HL-60/S4 (cell line): ENCODE results near the gene CFAP119.

Experiments
- in situ Hi-C: fragments of 300-500 bp; cut with MboI; formaldehyde crosslinking; loops from 2 replicates; pipeline ENCODE4 v1.14.3; 2022; ENCODE audit warnings: low sequenced_read_pairs

The CFAP119 gene

GRCh38 chr16:30741461-30741914, 20.4 kb downstream of the CFAP119 start:
- in situ Hi-C loops = no loop called here

GRCh38 chr16:30740364-30741251, 21.3 kb downstream of the CFAP119 start:
- in situ Hi-C loops = no loop called here

- in situ Hi-C loops = no loop called here
These were observed 22.6 kb downstream of the CFAP119 start for GRCh38 chr16:30738984-30739951.

GRCh38 chr16:30737794-30738648, 23.8 kb downstream of the CFAP119 start:
- in situ Hi-C loops = no loop called here

GRCh38 chr16:30736995-30737793, 24.7 kb downstream of the CFAP119 start:
- in situ Hi-C loops = no loop called here

- in situ Hi-C loops = no loop called here
These were observed 30.5 kb downstream of the CFAP119 start for GRCh38 chr16:30731411-30731810.

- in situ Hi-C loops = no loop called here
These were observed 32.8 kb downstream of the CFAP119 start for GRCh38 chr16:30728899-30729672.

- in situ Hi-C loops = no loop called here
These were observed 33.5 kb downstream of the CFAP119 start for GRCh38 chr16:30728321-30728720.

- in situ Hi-C loops = no loop called here
These were observed 36.5 kb downstream of the CFAP119 start for GRCh38 chr16:30725418-30725792.

GRCh38 chr16:30724641-30725417, 37.0 kb downstream of the CFAP119 start:
- in situ Hi-C loops = no loop called here

- in situ Hi-C loops = no loop called here
These were observed 38.0 kb downstream of the CFAP119 start for GRCh38 chr16:30723725-30724355.

- in situ Hi-C loops = no loop called here
These were observed 38.9 kb downstream of the CFAP119 start for GRCh38 chr16:30722916-30723315.

- in situ Hi-C loops = no loop called here
These were observed 39.4 kb downstream of the CFAP119 start for GRCh38 chr16:30722443-30722842.

- in situ Hi-C loops = no loop called here
These were observed 40.3 kb downstream of the CFAP119 start for GRCh38 chr16:30721606-30722005.

- in situ Hi-C loops = no loop called here
These were observed 40.7 kb downstream of the CFAP119 start for GRCh38 chr16:30721167-30721566.

- in situ Hi-C loops = no loop called here
These were observed 41.2 kb downstream of the CFAP119 start for GRCh38 chr16:30720694-30721093.

GRCh38 chr16:30720086-30720485, 41.8 kb downstream of the CFAP119 start:
- in situ Hi-C loops = no loop called here
